Measurements from ENCODE around the gene KLHL26. TPM values are rescaled to one million over a fixed set of nuclear protein-coding genes. Genes with fewer than 3 reads are reported as not detected.
A peak's percentile ranks its signal among the peaks of the same experiment; 100 is the strongest.

KLHL26 gene
- total and polyA plus RNA-seq, 12 donors, result 3.4 to 8.2 (median 6.3) TPM

DNA sequence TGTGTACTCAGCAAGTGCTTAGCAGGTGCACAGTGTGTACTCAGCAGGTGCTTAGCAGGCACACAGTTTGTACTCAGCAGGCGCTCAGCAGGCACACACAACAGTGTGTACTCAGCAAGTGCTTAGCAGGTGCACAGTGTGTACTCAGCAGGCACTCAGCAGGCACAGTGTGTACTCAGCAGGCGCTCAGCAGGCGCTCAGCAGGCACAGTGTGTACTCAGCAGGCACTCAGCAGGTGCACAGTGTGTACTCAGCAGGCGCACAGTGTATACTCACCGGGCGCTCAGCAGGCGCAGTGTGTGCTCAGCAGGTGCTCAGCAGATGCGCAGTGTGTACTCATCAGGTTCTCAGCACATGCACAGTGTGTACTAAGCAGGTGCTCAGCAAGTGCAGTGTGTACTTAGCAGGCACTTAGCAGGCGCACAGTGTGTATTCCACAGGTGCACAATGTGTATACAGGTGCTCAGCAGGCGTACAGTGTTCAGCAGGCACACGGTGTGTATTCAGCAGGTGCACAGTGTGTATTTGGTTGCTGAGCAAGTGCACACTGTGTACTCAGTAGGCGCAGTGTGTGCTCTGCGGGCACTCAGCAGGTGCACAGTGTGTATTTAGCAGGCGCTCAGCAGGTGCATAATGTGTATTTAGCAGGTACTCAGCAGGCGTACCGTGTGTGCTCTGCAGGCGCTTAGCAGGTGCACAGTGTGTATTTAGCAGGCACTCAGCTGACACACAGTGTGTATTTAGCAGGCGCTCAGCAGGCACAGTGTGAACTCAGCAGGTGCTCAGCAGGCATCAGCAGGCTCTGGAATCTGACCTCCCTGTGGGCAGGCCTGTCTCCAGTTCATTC, 61.7 kb downstream of the KLHL26 start:
- Histone ChIP-seq H3K4me3 (no peak overlapping the region), H3K27me3 (no peaks in the 10 kb centered on the region), H3K27ac (no peak overlapping the region), H3K4me1 (peaks cover 0 to 26% (median 19%) of the 10 kb centered on the region in 9 donors), H3K9me3 (no peaks in the 10 kb centered on the region), H3K36me3 (no peaks in the 10 kb centered on the region)
- DNase-seq (no peak), ATAC-seq (peak in 1 of 8 donors; percentile 4)
- intact Hi-C loops (cut with DNase I), result no loop called here
- TF ChIP-seq, protein P1, sequence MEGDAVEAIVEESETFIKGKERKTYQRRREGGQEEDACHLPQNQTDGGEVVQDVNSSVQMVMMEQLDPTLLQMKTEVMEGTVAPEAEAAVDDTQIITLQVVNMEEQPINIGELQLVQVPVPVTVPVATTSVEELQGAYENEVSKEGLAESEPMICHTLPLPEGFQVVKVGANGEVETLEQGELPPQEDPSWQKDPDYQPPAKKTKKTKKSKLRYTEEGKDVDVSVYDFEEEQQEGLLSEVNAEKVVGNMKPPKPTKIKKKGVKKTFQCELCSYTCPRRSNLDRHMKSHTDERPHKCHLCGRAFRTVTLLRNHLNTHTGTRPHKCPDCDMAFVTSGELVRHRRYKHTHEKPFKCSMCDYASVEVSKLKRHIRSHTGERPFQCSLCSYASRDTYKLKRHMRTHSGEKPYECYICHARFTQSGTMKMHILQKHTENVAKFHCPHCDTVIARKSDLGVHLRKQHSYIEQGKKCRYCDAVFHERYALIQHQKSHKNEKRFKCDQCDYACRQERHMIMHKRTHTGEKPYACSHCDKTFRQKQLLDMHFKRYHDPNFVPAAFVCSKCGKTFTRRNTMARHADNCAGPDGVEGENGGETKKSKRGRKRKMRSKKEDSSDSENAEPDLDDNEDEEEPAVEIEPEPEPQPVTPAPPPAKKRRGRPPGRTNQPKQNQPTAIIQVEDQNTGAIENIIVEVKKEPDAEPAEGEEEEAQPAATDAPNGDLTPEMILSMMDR (IDR thresholded peaks at IDR 0.05), result no peak
- 94 to 95% methylated on average over 18 of the region's 18 CpGs for WGBS, 2 donors

DNA sequence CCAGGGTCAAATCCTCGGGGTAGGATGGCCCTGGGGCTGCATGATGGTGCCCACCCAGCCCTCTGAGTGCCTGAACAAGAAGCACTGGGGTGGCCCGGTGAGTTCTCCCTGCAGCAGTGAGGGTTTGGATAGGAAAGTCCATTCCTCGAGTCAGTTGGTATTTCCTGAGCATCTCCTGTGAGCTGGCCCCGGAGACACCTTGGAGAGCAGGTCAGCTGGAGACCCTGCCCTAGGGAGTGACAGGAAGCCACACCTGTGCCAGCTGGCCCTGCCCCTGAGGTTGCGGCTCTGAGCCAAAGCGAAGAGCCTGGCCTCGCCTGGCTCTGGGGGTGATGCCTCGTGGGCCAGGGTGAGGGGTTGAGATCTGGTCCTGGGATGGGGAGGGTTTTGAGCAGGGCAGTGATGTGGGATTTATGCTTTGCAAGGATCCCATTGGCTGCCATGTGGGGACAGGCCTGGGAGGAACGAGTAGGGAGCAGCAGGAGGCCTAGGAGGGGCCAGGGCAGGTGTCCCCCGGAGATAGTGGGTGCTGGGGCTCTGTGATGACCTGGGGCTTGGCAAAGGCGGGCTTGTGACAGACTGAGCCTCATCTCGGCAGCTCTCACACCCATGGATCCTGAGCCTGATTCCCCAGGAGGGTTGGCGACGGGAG, 62.7 kb downstream of the KLHL26 start:
- H3K27ac ChIP-seq, result peak overlapping the region in 4 of 10 donors; percentile 59 to 79 (median 71)
- no peak overlapping the region for H3K4me3 ChIP-seq
- TF ChIP-seq, protein P1 (IDR thresholded peaks at IDR 0.05), result no peak
- intact Hi-C loops (cut with DNase I), result no loop called here
- H3K27me3 ChIP-seq, result no peaks in the 10 kb centered on the region
- DNase-seq (no peak), ATAC-seq (no peak)
- WGBS, 2 donors, result 80 to 82% methylated on average over 14 of the region's 14 CpGs
- H3K36me3 ChIP-seq, result no peaks in the 10 kb centered on the region
- peaks cover 0 to 26% (median 19%) of the 10 kb centered on the region in 9 donors for H3K4me1 ChIP-seq
- H3K9me3 ChIP-seq, result no peaks in the 10 kb centered on the region

DNA sequence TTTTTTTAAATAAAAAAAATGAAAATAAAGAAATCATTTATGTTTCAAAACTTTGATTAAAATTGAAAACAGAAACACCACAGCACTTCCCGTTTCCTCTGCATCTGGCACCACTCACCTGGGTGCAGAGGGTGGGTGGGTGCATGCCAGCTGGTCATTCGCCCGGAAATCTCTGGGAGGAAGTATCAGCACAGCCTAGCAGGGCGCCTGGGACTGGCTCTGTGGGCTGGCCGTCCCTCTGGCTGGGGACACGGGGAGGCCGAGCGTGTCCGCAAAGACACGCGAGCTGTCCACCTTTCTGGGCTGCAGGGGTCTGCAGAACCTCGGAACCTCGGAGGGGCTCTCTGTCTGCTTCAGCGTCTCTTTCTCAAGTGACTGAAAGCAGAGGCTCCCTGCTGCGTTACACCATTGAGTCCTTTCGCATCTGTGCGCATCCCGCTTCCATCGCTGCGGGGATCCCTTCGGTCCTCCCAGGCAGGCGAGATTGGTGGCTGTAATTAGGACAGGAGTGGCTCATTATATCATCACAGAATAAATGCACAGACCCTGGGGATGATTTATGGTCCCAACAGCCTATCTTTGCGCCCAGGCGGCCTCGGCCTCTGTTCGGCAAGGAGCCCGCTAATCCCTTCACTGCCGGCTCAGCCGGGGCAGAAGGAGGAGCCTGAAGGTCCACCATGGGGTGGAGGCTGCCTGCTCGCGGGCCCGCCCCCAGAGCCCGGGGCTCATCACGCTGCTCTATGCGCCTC, 63.8 kb downstream of the KLHL26 start:
- H3K27ac ChIP-seq, result peak overlapping the region in 9 of 10 donors; percentile 46 to 79 (median 59)
- peak; percentile 85 to 95 (median 92) for ATAC-seq
- no peaks in the 10 kb centered on the region for H3K9me3 ChIP-seq
- TF ChIP-seq, protein P1 (IDR thresholded peaks at IDR 0.05), result no peak
- 5 to 8% methylated on average over 35 of the region's 35 CpGs for WGBS, 2 donors
- peaks cover 0 to 26% (median 19%) of the 10 kb centered on the region in 9 donors for H3K4me1 ChIP-seq
- peak overlapping the region; percentile 11 to 56 (median 52) for H3K4me3 ChIP-seq
- peak; percentile 78 to 84 for DNase-seq
- intact Hi-C loops (cut with DNase I), result no loop called here
- no peaks in the 10 kb centered on the region for H3K36me3 ChIP-seq
- no peaks in the 10 kb centered on the region for H3K27me3 ChIP-seq

DNA sequence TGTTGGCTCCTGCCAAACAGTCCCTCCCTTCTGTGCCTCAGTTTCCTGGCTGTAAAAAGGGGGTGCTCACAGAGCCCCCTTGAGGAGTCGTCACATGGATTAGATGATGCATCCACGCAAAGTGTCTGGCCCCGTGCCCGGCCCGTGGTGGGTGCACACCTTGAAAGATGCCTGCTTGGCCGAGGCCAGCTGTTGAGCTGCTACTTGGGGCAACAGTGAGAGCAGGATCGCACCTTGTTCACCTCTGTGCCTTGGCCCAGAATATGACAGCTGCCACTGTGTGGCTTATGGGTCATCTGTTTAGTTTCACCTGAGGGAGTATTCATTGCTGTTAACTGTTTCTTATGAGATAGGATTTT, 64.4 kb downstream of the KLHL26 start:
- TF ChIP-seq, protein P1 (IDR thresholded peaks at IDR 0.05), result no peak
- no peaks in the 10 kb centered on the region for H3K36me3 ChIP-seq
- H3K27me3 ChIP-seq, result no peaks in the 10 kb centered on the region
- peak overlapping the region in 6 of 10 donors; percentile 46 to 79 (median 67) for H3K27ac ChIP-seq
- ATAC-seq (peak in 3 of 8 donors; percentile 5 to 10 (median 9)), DNase-seq (no peak)
- H3K9me3 ChIP-seq, result no peaks in the 10 kb centered on the region
- H3K4me1 ChIP-seq, result peaks cover 0 to 26% (median 19%) of the 10 kb centered on the region in 9 donors
- 23 to 35% methylated on average over 7 of the region's 7 CpGs for WGBS, 2 donors
- peak overlapping the region; percentile 11 to 56 (median 52) for H3K4me3 ChIP-seq
- intact Hi-C loops (cut with DNase I), result no loop called here
